DND-41 (cell line): ENCODE data around the gene MMP25.
A peak's percentile ranks its signal among the peaks of the same experiment; 100 is the strongest.
"Not testable (repeated sequence)": the region's sequence is repeated elsewhere in the genome, so short reads cannot be mapped to it uniquely, and the experiment has no call there.

Source experiments
- ATAC-seq: fragments of 200-7000 bp; cut with Tn5 transposase; 3 replicates; pipeline ENCODE4 v1.9.1; 2021; ENCODE audit warnings: low read depth; ENCODE audit not compliant: insufficient read depth
- DNase-seq: peaks from one replicate; pipeline ENCODE4 v3.0.0-alpha.2; 2020
- H2AFZ ChIP-seq: 2 replicates; pipeline ENCODE4 v1.6.0; 2012; ENCODE audit warnings: low read depth, low read length
- H3K27ac ChIP-seq: 2 replicates; pipeline ENCODE4 v1.5.1; 2012; ENCODE audit warnings: low read length, inconsistent platforms
- H3K27me3 ChIP-seq: fragments of 200-600 bp; sonication (generic); 2 replicates; pipeline ENCODE4 v1.6.0; 2012; ENCODE audit warnings: low read length, mild to moderate bottlenecking, inconsistent platforms; ENCODE audit not compliant: insufficient read depth, poor library complexity
- H3K36me3 ChIP-seq: 2 replicates; pipeline ENCODE4 v1.5.1; 2012; ENCODE audit warnings: low read length, inconsistent platforms; ENCODE audit not compliant: insufficient read depth
- H3K4me1 ChIP-seq: 2 replicates; pipeline ENCODE4 v1.5.1; 2012; ENCODE audit warnings: mild to moderate bottlenecking, low read length; ENCODE audit not compliant: insufficient read depth
- H3K4me2 ChIP-seq: 2 replicates; pipeline ENCODE4 v1.6.0; 2012; ENCODE audit warnings: mild to moderate bottlenecking, moderate library complexity, low read length, inconsistent platforms; ENCODE audit not compliant: insufficient read depth
- H3K4me3 ChIP-seq, 2 experiments: fragments of 200-600 bp in 1 of 2; shearing (Covaris generic) in 1 of 2; 2 replicates each; pipeline ENCODE4 v1.5.1; 2012 to 2016; ENCODE audit warnings: inconsistent platforms in 2 of 2, low read length in 2 of 2, mild to moderate bottlenecking in 2 of 2, low read depth in 1 of 2, moderate library complexity in 1 of 2
- H3K79me2 ChIP-seq: 2 replicates; pipeline ENCODE4 v1.6.0; 2012; ENCODE audit warnings: low read length, inconsistent platforms; ENCODE audit not compliant: insufficient read depth
- H3K9ac ChIP-seq: 2 replicates; pipeline ENCODE4 v1.6.0; 2012; ENCODE audit warnings: low read depth, mild to moderate bottlenecking, inconsistent platforms, low read length, moderate library complexity
- H3K9me3 ChIP-seq: 2 replicates; pipeline ENCODE4 v1.5.1; 2012; ENCODE audit warnings: low read length, moderate library complexity, mild to moderate bottlenecking, inconsistent platforms; ENCODE audit not compliant: insufficient read depth, severe bottlenecking
- H4K20me1 ChIP-seq: 2 replicates; pipeline ENCODE4 v1.6.0; 2012; ENCODE audit warnings: low read length; ENCODE audit not compliant: insufficient read depth
- EZH2 ChIP-seq: IDR thresholded peaks from 3 replicates; pipeline ENCODE4 v1.6.1; 2012; ENCODE audit warnings: borderline replicate concordance, low read depth, mild to moderate bottlenecking, moderate library complexity, low read length, inconsistent platforms; ENCODE audit not compliant: severe bottlenecking
- TF ChIP-seq, protein P1 (sequence below): IDR thresholded peaks from 2 replicates; pipeline ENCODE4 v1.5.1; 2012; ENCODE audit warnings: borderline replicate concordance, low read length, moderate library complexity, mild to moderate bottlenecking; ENCODE audit not compliant: poor library complexity, severe bottlenecking; ENCODE audit errors: extremely low read depth

The MMP25 gene

GRCh38 chr16:3076577-3076976 lies 30.2 kb downstream of the MMP25 start:
- H3K9ac ChIP-seq = peak overlapping the region; percentile 61
- peak overlapping the region; percentile 51 for H3K4me2 ChIP-seq
- peak overlapping the region in 1 of 2 experiments; percentile 38; a peak in 1 of 4 replicates for H3K4me3 ChIP-seq
- H4K20me1 ChIP-seq = no peaks in the 10 kb centered on the region
- TF ChIP-seq, protein P1, sequence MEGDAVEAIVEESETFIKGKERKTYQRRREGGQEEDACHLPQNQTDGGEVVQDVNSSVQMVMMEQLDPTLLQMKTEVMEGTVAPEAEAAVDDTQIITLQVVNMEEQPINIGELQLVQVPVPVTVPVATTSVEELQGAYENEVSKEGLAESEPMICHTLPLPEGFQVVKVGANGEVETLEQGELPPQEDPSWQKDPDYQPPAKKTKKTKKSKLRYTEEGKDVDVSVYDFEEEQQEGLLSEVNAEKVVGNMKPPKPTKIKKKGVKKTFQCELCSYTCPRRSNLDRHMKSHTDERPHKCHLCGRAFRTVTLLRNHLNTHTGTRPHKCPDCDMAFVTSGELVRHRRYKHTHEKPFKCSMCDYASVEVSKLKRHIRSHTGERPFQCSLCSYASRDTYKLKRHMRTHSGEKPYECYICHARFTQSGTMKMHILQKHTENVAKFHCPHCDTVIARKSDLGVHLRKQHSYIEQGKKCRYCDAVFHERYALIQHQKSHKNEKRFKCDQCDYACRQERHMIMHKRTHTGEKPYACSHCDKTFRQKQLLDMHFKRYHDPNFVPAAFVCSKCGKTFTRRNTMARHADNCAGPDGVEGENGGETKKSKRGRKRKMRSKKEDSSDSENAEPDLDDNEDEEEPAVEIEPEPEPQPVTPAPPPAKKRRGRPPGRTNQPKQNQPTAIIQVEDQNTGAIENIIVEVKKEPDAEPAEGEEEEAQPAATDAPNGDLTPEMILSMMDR = peak; percentile 44
- no peak for TF ChIP-seq EZH2
- H3K9me3 ChIP-seq = no peaks in the 10 kb centered on the region
- peaks cover 7% of the 10 kb centered on the region; the same call in 1 of the 2 replicates for H3K79me2 ChIP-seq
- peak; percentile 49 for DNase-seq
- no peak overlapping the region for H2AFZ ChIP-seq
- no peak for ATAC-seq
- H3K27ac ChIP-seq = peak overlapping the region; percentile 94
- no peaks in the 10 kb centered on the region for H3K27me3 ChIP-seq
- H3K36me3 ChIP-seq = no peaks in the 10 kb centered on the region
- H3K4me1 ChIP-seq = peaks cover 84% of the 10 kb centered on the region

DNA sequence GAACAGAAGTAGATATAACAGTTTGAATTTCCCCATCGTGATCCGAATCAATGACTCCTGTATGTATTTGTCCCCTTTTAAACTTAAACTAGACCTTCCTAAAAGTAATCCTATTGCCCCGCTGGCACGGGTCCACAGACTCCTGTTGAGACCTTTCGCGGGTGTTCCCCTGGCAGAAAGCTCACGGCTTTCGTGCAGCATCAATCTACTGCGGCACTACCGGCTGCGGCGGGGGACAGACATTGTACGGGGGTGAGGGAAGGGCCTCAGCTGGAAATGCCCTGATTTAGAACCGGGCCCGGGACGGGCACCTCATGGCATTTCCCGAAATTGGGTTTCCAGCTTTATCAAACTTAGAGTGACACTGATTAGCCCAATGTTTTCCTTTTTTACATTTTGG lies 33.7 kb downstream of the MMP25 start:
- no peak overlapping the region for H3K4me3 ChIP-seq
- no peak for ATAC-seq
- H3K36me3 ChIP-seq = no peaks in the 10 kb centered on the region
- DNase-seq = no peak
- no peak overlapping the region for H3K4me2 ChIP-seq
- H3K9me3 ChIP-seq = no peaks in the 10 kb centered on the region
- H3K4me1 ChIP-seq = peaks cover 53% of the 10 kb centered on the region
- peak overlapping the region; percentile 50; the same call in 1 of the 2 replicates for H3K27ac ChIP-seq
- H3K27me3 ChIP-seq = no peaks in the 10 kb centered on the region
- no peak overlapping the region for H2AFZ ChIP-seq
- no peak overlapping the region for H3K9ac ChIP-seq
- no peak for TF ChIP-seq EZH2
- TF ChIP-seq, protein P1 = no peak
- H3K79me2 ChIP-seq = no peaks in the 10 kb centered on the region
- no peaks in the 10 kb centered on the region for H4K20me1 ChIP-seq

GRCh38 chr16:3081957-3082356 lies 35.6 kb downstream of the MMP25 start:
- DNase-seq, H3K36me3 ChIP-seq, H3K9me3 ChIP-seq, H3K79me2 ChIP-seq, H3K27me3 ChIP-seq, H2AFZ ChIP-seq, H3K9ac ChIP-seq, ATAC-seq, H3K4me2 ChIP-seq, H3K4me3 ChIP-seq, H3K27ac ChIP-seq, H4K20me1 ChIP-seq: not testable (repeated sequence)
- peaks cover 36% of the 10 kb centered on the region for H3K4me1 ChIP-seq

DNA sequence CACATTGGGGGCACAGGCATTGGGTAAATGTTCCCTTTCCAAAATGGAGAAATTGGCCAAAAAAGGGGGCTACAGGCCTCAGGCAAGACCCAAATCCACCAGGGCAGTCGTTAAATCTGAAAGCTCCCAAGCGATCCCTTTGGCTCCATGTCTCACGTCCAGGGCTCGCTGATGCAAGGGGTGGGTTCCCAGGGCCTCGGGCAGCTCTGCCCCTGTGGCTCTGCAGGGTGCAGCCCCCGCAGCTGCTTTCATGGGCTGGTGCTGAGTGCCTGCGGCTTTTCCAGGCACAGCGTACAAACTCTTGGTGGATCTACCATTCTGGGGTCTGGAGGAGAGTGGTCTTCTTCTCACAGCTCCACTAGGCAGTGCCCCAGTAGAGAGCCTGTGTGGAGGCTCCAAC lies 37.0 kb downstream of the MMP25 start:
- H4K20me1 ChIP-seq, H3K27me3 ChIP-seq, H3K36me3 ChIP-seq, H2AFZ ChIP-seq, H3K9ac ChIP-seq, H3K4me3 ChIP-seq, ATAC-seq, H3K79me2 ChIP-seq, H3K4me2 ChIP-seq, DNase-seq, H3K9me3 ChIP-seq: not testable (repeated sequence)
- Histone ChIP-seq H3K27ac (peak overlapping the region; percentile 50), H3K4me1 (peaks cover 21% of the 10 kb centered on the region)
